A549 treated with ZK216348 at 1 μM for 4 hours (cell line): ENCODE results near the gene CYSLTR2. TPM values are rescaled to one million over a fixed set of nuclear protein-coding genes. Genes with fewer than 3 reads are reported as not detected.

Source experiments
- total RNA-seq: library from RNA; stranded (reverse); fragments of 200-300 nt; extraction: Qiagen RNA extraction; gene quantifications from 5 replicates; pipeline ENCODE4 v1.2.3, GENCODE V29; 2022; ENCODE audit warnings: low read depth

Gene CYSLTR2, protein sequence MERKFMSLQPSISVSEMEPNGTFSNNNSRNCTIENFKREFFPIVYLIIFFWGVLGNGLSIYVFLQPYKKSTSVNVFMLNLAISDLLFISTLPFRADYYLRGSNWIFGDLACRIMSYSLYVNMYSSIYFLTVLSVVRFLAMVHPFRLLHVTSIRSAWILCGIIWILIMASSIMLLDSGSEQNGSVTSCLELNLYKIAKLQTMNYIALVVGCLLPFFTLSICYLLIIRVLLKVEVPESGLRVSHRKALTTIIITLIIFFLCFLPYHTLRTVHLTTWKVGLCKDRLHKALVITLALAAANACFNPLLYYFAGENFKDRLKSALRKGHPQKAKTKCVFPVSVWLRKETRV
- not detected in 5 replicates for total RNA-seq

DNA sequence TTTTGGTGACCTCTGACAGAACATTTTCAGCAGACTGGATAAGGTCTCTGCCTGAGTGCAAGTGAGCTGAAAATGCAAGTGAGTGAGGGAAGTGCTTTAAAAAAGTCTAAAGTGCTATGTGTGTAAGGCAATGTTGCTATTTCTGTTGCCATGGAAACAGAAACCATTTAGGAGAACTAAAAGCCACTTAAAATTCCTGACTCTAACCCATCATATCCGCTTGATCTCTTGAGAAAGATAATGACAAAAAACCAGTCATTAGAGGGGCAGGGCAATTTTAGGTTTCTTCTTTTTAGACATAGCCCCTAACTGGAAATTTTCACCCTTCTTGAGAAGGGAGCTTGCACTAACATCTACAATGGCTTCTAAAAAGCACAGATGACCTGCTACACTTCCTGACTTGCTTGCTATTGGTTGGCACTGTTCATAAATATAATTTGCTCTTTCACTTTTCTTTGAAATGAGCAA, at the start of gene CYSLTR2:
Gene CYSLTR2 (plus strand): TSS at position 458 of the 468 bp plus-strand sequence. CDS start 52,889 bp downstream, outside the sequence.

Other genes with a start within 250 kb of the CYSLTR2 start
- gene LPAR6, start 240.8 kb upstream of the CYSLTR2 start, total RNA-seq = 0.56 to 1.8 TPM (median 0.93 TPM) in 5 replicates
- 1.1 to 1.9 TPM (median 1.3 TPM) in 5 replicates for gene RCBTB2, start 120.8 kb upstream of the CYSLTR2 start, total RNA-seq